ENCODE measurements around the gene LIN7B. TPM values are rescaled to one million over a fixed set of nuclear protein-coding genes. Genes with fewer than 3 reads are reported as not detected.
A peak's percentile ranks its signal among the peaks of the same experiment; 100 is the strongest.

Gene LIN7B
- total and polyA plus RNA-seq, 2 of the 8 experiments (the other 6 are each of a cell fraction or from before 2014, with no cell fraction given): 4.1 to 4.2 TPM

GRCh38 chr19:49150944-49151243 is 36.7 kb downstream of the LIN7B start:
- peak overlapping the region in 1 of 4 experiments; percentile 70; a peak in 2 of 7 replicates for H3K9ac ChIP-seq (replicated peaks in 1 of 4; ENCODE audit: extremely low read depth in 1 of 4, low read depth in 3 of 4, low read length in 3 of 4)
- peaks cover 0 to 29% (median 19%) of the 10 kb centered on the region in 4 experiments; a peak in 6 of 7 replicates for H3K4me1 ChIP-seq (replicated peaks in 1 of 4; ENCODE audit: control insufficient read depth in 3 of 4, insufficient read depth in 4 of 4, low read length in 3 of 4)
- H3K4ac ChIP-seq (replicated peaks; ENCODE audit: insufficient read length, low read depth, low read length): no peak overlapping the region
- 0 out of 2 replicates have a peak, but pooled peaks cover 2% of the 10 kb centered on the region for H3K79me1 ChIP-seq (ENCODE audit: low read depth, low read length)
- H4K91ac ChIP-seq (replicated peaks; ENCODE audit: insufficient read length, low read length): no peak overlapping the region
- no peak overlapping the region for H2BK120ac ChIP-seq (replicated peaks; ENCODE audit: low read depth, low read length)
- CTCF ChIA-PET (ENCODE audit: partially characterized antibody): interaction anchor here (0.8 to 2.1 kb wide), 8 partner anchors 14 to 77 kb away, joined by 3 to 10 read pairs (median 4); no protein-coding TSS in a partner anchor
- FAIRE-seq: no peak
- H3K18ac ChIP-seq (ENCODE audit: extremely low read depth, low read length): no peak overlapping the region
- H4K5ac ChIP-seq (ENCODE audit: insufficient read length, low read depth, low read length): no peak overlapping the region
- peak overlapping the region; percentile 85 to 95 for H3K4me2 ChIP-seq (ENCODE audit: insufficient read depth in 1 of 2, low read depth in 2 of 2, low read length in 2 of 2)
- peaks cover 0 to 7% (median 3%) of the 10 kb centered on the region in 4 experiments; a peak in 3 of 7 replicates for H3K27me3 ChIP-seq (replicated peaks in 1 of 4; ENCODE audit: control insufficient read depth in 3 of 4, extremely low read depth in 1 of 4, insufficient read depth in 3 of 4, low read length in 3 of 4)
- no peak overlapping the region for H3K14ac ChIP-seq (ENCODE audit: insufficient read length)
- no peak overlapping the region for H3K56ac ChIP-seq (replicated peaks; ENCODE audit: insufficient read length, low read depth, low read length)
- no peaks in the 10 kb centered on the region for H3K9me3 ChIP-seq (ENCODE audit: insufficient read depth in 2 of 2, low read depth in 1 of 2, low read length in 1 of 2)
- POLR2A ChIA-PET (ENCODE audit: partially characterized antibody): interaction anchor here (0.6 to 5.6 kb wide), 20 partner anchors 8 to 188 kb away, joined by 3 to 30 read pairs (median 4); partner anchors contain the start of genes LIN7B, PPFIA3 and TRPM4
- H2AFZ ChIP-seq (ENCODE audit: low read length): no peak overlapping the region
- no peak overlapping the region for H3K27ac ChIP-seq (ENCODE audit: low read depth, low read length)
- peak overlapping the region; percentile 69 to 97 (median 90) for H3K4me3 ChIP-seq (ENCODE audit: extremely low read depth in 1 of 4, insufficient read depth in 2 of 4, low read depth in 3 of 4, low read length in 4 of 4)
- 11% methylated on average over 11 of the region's 16 CpGs; no CpG with 5 or more reads in 1 of the 2 experiments for WGBS, 2 experiments (ENCODE audit: extremely low coverage in 1 of 2, insufficient coverage in 1 of 2, insufficient read length in 1 of 2, insufficient replicate concordance in 2 of 2, low coverage in 1 of 2, low lambda C conversion rate in 2 of 2, missing lambda C conversion rate in 1 of 2)
- DNase-seq (ENCODE audit: low read depth in 1 of 2, low spot score in 2 of 2): no peak
- H3K79me2 ChIP-seq (ENCODE audit: control insufficient read depth in 1 of 2, insufficient read depth in 2 of 2, low read length in 2 of 2): no peaks in the 10 kb centered on the region
- H3K23me2 ChIP-seq (ENCODE audit: low read depth, low read length): peaks cover 27% of the 10 kb centered on the region
- no peak overlapping the region for H4K8ac ChIP-seq (ENCODE audit: extremely low read depth, insufficient read depth, low read length)
- peaks cover 0 to 2% of the 10 kb centered on the region in 2 experiments for H4K20me1 ChIP-seq (replicated peaks in 1 of 2; ENCODE audit: control insufficient read depth in 1 of 2, insufficient read depth in 2 of 2, low read length in 2 of 2)
- no peak overlapping the region for H2BK12ac ChIP-seq (ENCODE audit: low read depth, low read length)
- H3K36me3 ChIP-seq (ENCODE audit: control insufficient read depth in 2 of 4, insufficient read depth in 4 of 4, low read length in 3 of 4): no peaks in the 10 kb centered on the region
- H3K23ac ChIP-seq (ENCODE audit: insufficient read length): no peak overlapping the region
- H2BK20ac ChIP-seq (ENCODE audit: low read length): no peak overlapping the region
- H2BK15ac ChIP-seq (ENCODE audit: low read length): no peak overlapping the region
- no peak overlapping the region for H2AK5ac ChIP-seq (ENCODE audit: low read depth, low read length)
- no peak overlapping the region for H2BK5ac ChIP-seq (ENCODE audit: low read depth, low read length)
- TF ChIP-seq SP1 (IDR thresholded peaks at IDR 0.05; ENCODE audit: low read depth, low read length): no peak
- no peak for TF ChIP-seq RFX5 (IDR thresholded peaks at IDR 0.05; ENCODE audit: borderline replicate concordance, low read depth, low read length)
- TF ChIP-seq GABPA (IDR thresholded peaks at IDR 0.05; ENCODE audit: borderline replicate concordance, insufficient read depth, low read length): no peak
- TF ChIP-seq SP2 (IDR thresholded peaks at IDR 0.05; ENCODE audit: low read length): no peak
- no peak for TF ChIP-seq YY1 (IDR thresholded peaks at IDR 0.05; ENCODE audit: low read depth, low read length)
- no peak for TF ChIP-seq TEAD4 (IDR thresholded peaks at IDR 0.05; ENCODE audit: low read depth, low read length)
- no peak for TF ChIP-seq KDM4A (IDR thresholded peaks at IDR 0.05; ENCODE audit: low read depth, low read length, severe bottlenecking)
- no peak for TF ChIP-seq BCL11A (IDR thresholded peaks at IDR 0.05; ENCODE audit: low read depth in 2 of 2, low read length in 2 of 2)
- TF ChIP-seq ASH2L (IDR thresholded peaks at IDR 0.05; ENCODE audit: low read length): no peak
- no peak for TF ChIP-seq TBP (IDR thresholded peaks at IDR 0.05; ENCODE audit: low read depth, low read length)
- no peak for TF ChIP-seq SRF (IDR thresholded peaks at IDR 0.05; ENCODE audit: low read depth, low read length)
- no peak for TF ChIP-seq E2F6 (IDR thresholded peaks at IDR 0.05)
- TF ChIP-seq CBX5 (IDR thresholded peaks at IDR 0.05; ENCODE audit: low read depth, low read length): no peak
- TF ChIP-seq SAP30 (IDR thresholded peaks at IDR 0.05; ENCODE audit: insufficient read depth, insufficient replicate concordance, low read length): no peak
